Peyer's patch (tissue), 4 donors: ENCODE measurements around the gene IL17A.

Source experiments
- CTCF ChIP-seq, 6 experiments: fragments of 450-650 bp in 4 of 6; fragments of 200-600 bp in 2 of 6; sonication (generic) in 1 of 6; IDR thresholded peaks; one replicate each; pipeline ENCODE4 v1.5.1; 2017 to 2019; ENCODE audit warnings: antibody characterized with exemption in 6 of 6, mild to moderate bottlenecking in 3 of 6, moderate library complexity in 1 of 6
- POLR2A ChIP-seq, 2 donors: fragments of 450-650 bp; IDR thresholded peaks; one replicate each; pipeline ENCODE4 v1.5.1; 2017; ENCODE audit warnings: antibody characterized with exemption in 2 of 2, mild to moderate bottlenecking in 2 of 2, moderate library complexity in 2 of 2

- no peak for TF ChIP-seq CTCF (IDR thresholded peaks at IDR 0.05)
- TF ChIP-seq POLR2A (IDR thresholded peaks at IDR 0.05), result no peak
Measured at GRCh38 chr6:52174118-52174517, 12.1 kb upstream of the IL17A start.
